Measurements from ENCODE around the gene HMGN1.
A peak's percentile ranks its signal among the peaks of the same experiment; 100 is the strongest.

Gene HMGN1

GRCh38 chr21:39314143-39315027 lies 34.5 kb downstream of the HMGN1 start:
- Histone ChIP-seq H3K36me3 (ENCODE audit: insufficient read depth, low read length) (no peaks in the 10 kb centered on the region), H3K4me1 (ENCODE audit: insufficient read depth, low read length) (no peaks in the 10 kb centered on the region), H3K9me3 (ENCODE audit: control insufficient read depth, insufficient read depth, low read length) (no peaks in the 10 kb centered on the region), H3K9ac (ENCODE audit: low read depth, low read length) (peak overlapping the region; percentile 60)

- Histone ChIP-seq H3K36me3 (ENCODE audit: insufficient read depth, low read length) (no peaks in the 10 kb centered on the region), H3K4me1 (ENCODE audit: insufficient read depth, low read length) (no peaks in the 10 kb centered on the region)
Observed at GRCh38 chr21:39313571-39314142, 35.2 kb downstream of the HMGN1 start, which contains the start of gene BRWD1. Gene BRWD1 (minus strand): TSS chr21:39313632. CDS start chr21:39313491, 141 bp downstream.

GRCh38 chr21:39313042-39313570 lies 35.8 kb downstream of the HMGN1 start:
- H3K36me3 ChIP-seq (ENCODE audit: insufficient read depth, low read length), result no peaks in the 10 kb centered on the region
- no peaks in the 10 kb centered on the region for H3K4me1 ChIP-seq (ENCODE audit: insufficient read depth, low read length)
- H3K9me3 ChIP-seq (ENCODE audit: control insufficient read depth, insufficient read depth, low read length), result no peaks in the 10 kb centered on the region
- peak overlapping the region; percentile 60 for H3K9ac ChIP-seq (ENCODE audit: low read depth, low read length)

More at GRCh38 chr21:39313571-39314142, 35.2 kb downstream of the HMGN1 start, which contains the start of gene BRWD1:
- H3K9ac ChIP-seq (ENCODE audit: low read depth, low read length), result peak within 1 kb of the TSS; percentile 60
- no peaks in the 10 kb centered on the region for H3K9me3 ChIP-seq (ENCODE audit: control insufficient read depth, insufficient read depth, low read length)

- H3K36me3 ChIP-seq (ENCODE audit: insufficient read depth, low read length), result no peaks in the 10 kb centered on the region
- no peaks in the 10 kb centered on the region for H3K4me1 ChIP-seq (ENCODE audit: insufficient read depth, low read length)
- peak overlapping the region; percentile 60; the same call in 1 of the 2 replicates for H3K9ac ChIP-seq (ENCODE audit: low read depth, low read length)
- no peaks in the 10 kb centered on the region for H3K9me3 ChIP-seq (ENCODE audit: control insufficient read depth, insufficient read depth, low read length)
Observed at GRCh38 chr21:39312112-39313041, 36.5 kb downstream of the HMGN1 start.

GRCh38 chr21:39311164-39311563 lies 37.7 kb downstream of the HMGN1 start:
- Histone ChIP-seq H3K9ac (ENCODE audit: low read depth, low read length) (no peak overlapping the region), H3K4me1 (ENCODE audit: insufficient read depth, low read length) (no peaks in the 10 kb centered on the region), H3K9me3 (ENCODE audit: control insufficient read depth, insufficient read depth, low read length) (no peaks in the 10 kb centered on the region), H3K36me3 (ENCODE audit: insufficient read depth, low read length) (no peaks in the 10 kb centered on the region)

- H3K4me1 ChIP-seq (ENCODE audit: insufficient read depth, low read length), result no peaks in the 10 kb centered on the region
- no peak overlapping the region for H3K9ac ChIP-seq (ENCODE audit: low read depth, low read length)
- H3K36me3 ChIP-seq (ENCODE audit: insufficient read depth, low read length), result no peaks in the 10 kb centered on the region
- no peaks in the 10 kb centered on the region for H3K9me3 ChIP-seq (ENCODE audit: control insufficient read depth, insufficient read depth, low read length)
Observed at GRCh38 chr21:39307466-39307865, 41.4 kb downstream of the HMGN1 start.

GRCh38 chr21:39300587-39300986 lies 48.3 kb downstream of the HMGN1 start:
- Histone ChIP-seq H3K4me1 (ENCODE audit: insufficient read depth, low read length) (no peaks in the 10 kb centered on the region), H3K36me3 (ENCODE audit: insufficient read depth, low read length) (peaks cover 11% of the 10 kb centered on the region), H3K9me3 (ENCODE audit: control insufficient read depth, insufficient read depth, low read length) (no peaks in the 10 kb centered on the region)

GRCh38 chr21:39296891-39297290 lies 52.0 kb downstream of the HMGN1 start:
- Histone ChIP-seq H3K9ac (ENCODE audit: low read depth, low read length) (no peak overlapping the region), H3K36me3 (ENCODE audit: insufficient read depth, low read length) (peaks cover 15% of the 10 kb centered on the region), H3K4me1 (ENCODE audit: insufficient read depth, low read length) (no peaks in the 10 kb centered on the region), H3K9me3 (ENCODE audit: control insufficient read depth, insufficient read depth, low read length) (no peaks in the 10 kb centered on the region)

More at GRCh38 chr21:39300587-39300986, 48.3 kb downstream of the HMGN1 start:
- H3K9ac ChIP-seq (ENCODE audit: low read depth, low read length), result no peak overlapping the region
